MM.1S (cell line): Measurements from ENCODE around the gene NME7.

Experiments
- CTCF ChIP-seq: fragments of 300-600 bp; sonication (generic); IDR thresholded peaks from 2 replicates; pipeline ENCODE4 v1.5.1; 2016; ENCODE audit warnings: antibody characterized with exemption, low read length, mixed read lengths
- EZH2 ChIP-seq: fragments of 300-600 bp; sonication (generic); optimal IDR thresholded peaks from 2 replicates; pipeline ENCODE3; 2017; ENCODE audit warnings: low read depth, mild to moderate bottlenecking, antibody characterized with exemption, low read length, mixed read lengths
- EZH2phosphoT487 ChIP-seq: fragments of 300-600 bp; sonication (generic); IDR thresholded peaks from 2 replicates; pipeline ENCODE4 v1.6.1; 2018; ENCODE audit warnings: antibody characterized with exemption, low read length

GRCh38 chr1:169260478-169261151 lies 107.0 kb downstream of the NME7 start:
- TF ChIP-seq CTCF (no peak), EZH2phosphoT487 (no peak), EZH2 (no peak)
